ENCODE data around the gene SSBP3.
A peak's percentile ranks its signal among the peaks of the same experiment; 100 is the strongest.
"Not testable (repeated sequence)": the region's sequence is repeated elsewhere in the genome, so short reads cannot be mapped to it uniquely, and the experiment has no call there.

Gene SSBP3

GRCh38 chr1:54390655-54391054 is 15.5 kb downstream of the SSBP3 start:
- peaks cover 11% of the 10 kb centered on the region for H3K4me1 ChIP-seq (ENCODE audit: control insufficient read depth, insufficient read depth, low read length)
- H3K36me3 ChIP-seq (ENCODE audit: control insufficient read depth, insufficient read depth, low read length, severe bottlenecking), result peaks cover 35% of the 10 kb centered on the region
- H3K9me3 ChIP-seq (ENCODE audit: control insufficient read depth, low read length), result no peaks in the 10 kb centered on the region
- H3K27me3 ChIP-seq (replicated peaks; ENCODE audit: control insufficient read depth, insufficient read depth, low read length), result no peaks in the 10 kb centered on the region
- peak overlapping the region; percentile 52 for H3K4me3 ChIP-seq (ENCODE audit: low read length)
- no peak for DNase-seq (ENCODE audit: low read depth)
- H3K9ac ChIP-seq (ENCODE audit: low read length), result peak overlapping the region; percentile 76

GRCh38 chr1:54389608-54390007 is 16.6 kb downstream of the SSBP3 start:
- H3K27me3 ChIP-seq (replicated peaks; ENCODE audit: control insufficient read depth, insufficient read depth, low read length); H3K4me3 ChIP-seq (ENCODE audit: low read length); H3K9ac ChIP-seq (ENCODE audit: low read length); H3K9me3 ChIP-seq (ENCODE audit: control insufficient read depth, low read length); DNase-seq (ENCODE audit: low read depth): not testable (repeated sequence)
- peaks cover 31% of the 10 kb centered on the region for H3K36me3 ChIP-seq (ENCODE audit: control insufficient read depth, insufficient read depth, low read length, severe bottlenecking)
- H3K4me1 ChIP-seq (ENCODE audit: control insufficient read depth, insufficient read depth, low read length), result peaks cover 22% of the 10 kb centered on the region

- no peak for DNase-seq (ENCODE audit: low read depth)
- Histone ChIP-seq H3K4me3 (ENCODE audit: low read length) (no peak overlapping the region), H3K4me1 (ENCODE audit: control insufficient read depth, insufficient read depth, low read length) (peaks cover 24% of the 10 kb centered on the region), H3K9me3 (ENCODE audit: control insufficient read depth, low read length) (no peaks in the 10 kb centered on the region), H3K36me3 (ENCODE audit: control insufficient read depth, insufficient read depth, low read length, severe bottlenecking) (peaks cover 17% of the 10 kb centered on the region), H3K9ac (ENCODE audit: low read length) (no peak overlapping the region), H3K27me3 (replicated peaks; ENCODE audit: control insufficient read depth, insufficient read depth, low read length) (no peaks in the 10 kb centered on the region)
Measured at GRCh38 chr1:54387419-54387818, 18.8 kb downstream of the SSBP3 start.

GRCh38 chr1:54385727-54386022 is 20.5 kb downstream of the SSBP3 start:
- Histone ChIP-seq H3K36me3 (ENCODE audit: control insufficient read depth, insufficient read depth, low read length, severe bottlenecking) (peaks cover 12% of the 10 kb centered on the region), H3K9ac (ENCODE audit: low read length) (peak overlapping the region; percentile 55), H3K4me3 (ENCODE audit: low read length) (no peak overlapping the region), H3K27me3 (replicated peaks; ENCODE audit: control insufficient read depth, insufficient read depth, low read length) (no peaks in the 10 kb centered on the region), H3K9me3 (ENCODE audit: control insufficient read depth, low read length) (no peaks in the 10 kb centered on the region), H3K4me1 (ENCODE audit: control insufficient read depth, insufficient read depth, low read length) (peaks cover 18% of the 10 kb centered on the region)
- DNase-seq (ENCODE audit: low read depth), result no peak

GRCh38 chr1:54384918-54385726 is 21.1 kb downstream of the SSBP3 start:
- Histone ChIP-seq H3K36me3 (ENCODE audit: control insufficient read depth, insufficient read depth, low read length, severe bottlenecking) (peaks cover 15% of the 10 kb centered on the region), H3K9ac (ENCODE audit: low read length) (peak overlapping the region; percentile 55)
- peak; percentile 28 for DNase-seq (ENCODE audit: low read depth)

GRCh38 chr1:54384471-54384870 is 21.7 kb downstream of the SSBP3 start:
- Histone ChIP-seq H3K27me3 (replicated peaks; ENCODE audit: control insufficient read depth, insufficient read depth, low read length) (no peaks in the 10 kb centered on the region), H3K9ac (ENCODE audit: low read length) (no peak overlapping the region), H3K4me3 (ENCODE audit: low read length) (no peak overlapping the region), H3K9me3 (ENCODE audit: control insufficient read depth, low read length) (no peaks in the 10 kb centered on the region), H3K36me3 (ENCODE audit: control insufficient read depth, insufficient read depth, low read length, severe bottlenecking) (peaks cover 15% of the 10 kb centered on the region), H3K4me1 (ENCODE audit: control insufficient read depth, insufficient read depth, low read length) (peaks cover 25% of the 10 kb centered on the region)
- DNase-seq (ENCODE audit: low read depth), result no peak

More at GRCh38 chr1:54384918-54385726, 21.1 kb downstream of the SSBP3 start:
- H3K27me3 ChIP-seq (replicated peaks; ENCODE audit: control insufficient read depth, insufficient read depth, low read length), result no peaks in the 10 kb centered on the region
- H3K4me1 ChIP-seq (ENCODE audit: control insufficient read depth, insufficient read depth, low read length), result peaks cover 22% of the 10 kb centered on the region
- H3K9me3 ChIP-seq (ENCODE audit: control insufficient read depth, low read length), result no peaks in the 10 kb centered on the region
- no peak overlapping the region for H3K4me3 ChIP-seq (ENCODE audit: low read length)

GRCh38 chr1:54381524-54381923 is 24.7 kb downstream of the SSBP3 start:
- no peak for DNase-seq (ENCODE audit: low read depth)
- H3K4me1 ChIP-seq (ENCODE audit: control insufficient read depth, insufficient read depth, low read length), result peaks cover 26% of the 10 kb centered on the region

GRCh38 chr1:54380290-54380882 is 25.8 kb downstream of the SSBP3 start:
- Histone ChIP-seq H3K4me1 (ENCODE audit: control insufficient read depth, insufficient read depth, low read length) (peaks cover 20% of the 10 kb centered on the region), H3K4me3 (ENCODE audit: low read length) (peak overlapping the region; percentile 7)

More at GRCh38 chr1:54381524-54381923, 24.7 kb downstream of the SSBP3 start:
- H3K9ac ChIP-seq (ENCODE audit: low read length), result no peak overlapping the region
- no peak overlapping the region for H3K4me3 ChIP-seq (ENCODE audit: low read length)
- peaks cover 8% of the 10 kb centered on the region for H3K36me3 ChIP-seq (ENCODE audit: control insufficient read depth, insufficient read depth, low read length, severe bottlenecking)
- no peaks in the 10 kb centered on the region for H3K9me3 ChIP-seq (ENCODE audit: control insufficient read depth, low read length)
- no peaks in the 10 kb centered on the region for H3K27me3 ChIP-seq (replicated peaks; ENCODE audit: control insufficient read depth, insufficient read depth, low read length)

GRCh38 chr1:54379555-54380289 is 26.5 kb downstream of the SSBP3 start:
- no peak overlapping the region for H3K9ac ChIP-seq (ENCODE audit: low read length)
- no peaks in the 10 kb centered on the region for H3K27me3 ChIP-seq (replicated peaks; ENCODE audit: control insufficient read depth, insufficient read depth, low read length)
- peaks cover 14% of the 10 kb centered on the region for H3K4me1 ChIP-seq (ENCODE audit: control insufficient read depth, insufficient read depth, low read length)
- H3K4me3 ChIP-seq (ENCODE audit: low read length), result peak overlapping the region; percentile 7
- no peaks in the 10 kb centered on the region for H3K9me3 ChIP-seq (ENCODE audit: control insufficient read depth, low read length)
- H3K36me3 ChIP-seq (ENCODE audit: control insufficient read depth, insufficient read depth, low read length, severe bottlenecking), result peaks cover 8% of the 10 kb centered on the region
- no peak for DNase-seq (ENCODE audit: low read depth)

More at GRCh38 chr1:54380290-54380882, 25.8 kb downstream of the SSBP3 start:
- no peak overlapping the region for H3K9ac ChIP-seq (ENCODE audit: low read length)
- peaks cover 8% of the 10 kb centered on the region for H3K36me3 ChIP-seq (ENCODE audit: control insufficient read depth, insufficient read depth, low read length, severe bottlenecking)
- no peaks in the 10 kb centered on the region for H3K9me3 ChIP-seq (ENCODE audit: control insufficient read depth, low read length)
- DNase-seq (ENCODE audit: low read depth), result no peak
- no peaks in the 10 kb centered on the region for H3K27me3 ChIP-seq (replicated peaks; ENCODE audit: control insufficient read depth, insufficient read depth, low read length)

GRCh38 chr1:54378874-54379554 is 27.2 kb downstream of the SSBP3 start:
- DNase-seq (ENCODE audit: low read depth), result no peak
- Histone ChIP-seq H3K4me3 (ENCODE audit: low read length) (no peak overlapping the region), H3K36me3 (ENCODE audit: control insufficient read depth, insufficient read depth, low read length, severe bottlenecking) (peaks cover 8% of the 10 kb centered on the region), H3K9me3 (ENCODE audit: control insufficient read depth, low read length) (no peaks in the 10 kb centered on the region), H3K27me3 (replicated peaks; ENCODE audit: control insufficient read depth, insufficient read depth, low read length) (no peaks in the 10 kb centered on the region), H3K9ac (ENCODE audit: low read length) (no peak overlapping the region), H3K4me1 (ENCODE audit: control insufficient read depth, insufficient read depth, low read length) (peaks cover 11% of the 10 kb centered on the region)

Data from adipocyte (in vitro differentiated cells).